HG02588 (cell line): ENCODE results near the gene PLEKHG4.

Source experiments
- ATAC-seq: cut with Tn5 transposase; IDR thresholded peaks from one replicate; pipeline ENCODE4 v1.9.1; 2021; ENCODE audit warnings: mild to moderate bottlenecking, moderate library complexity; ENCODE audit not compliant: unreplicated experiment

PLEKHG4 gene

DNA sequence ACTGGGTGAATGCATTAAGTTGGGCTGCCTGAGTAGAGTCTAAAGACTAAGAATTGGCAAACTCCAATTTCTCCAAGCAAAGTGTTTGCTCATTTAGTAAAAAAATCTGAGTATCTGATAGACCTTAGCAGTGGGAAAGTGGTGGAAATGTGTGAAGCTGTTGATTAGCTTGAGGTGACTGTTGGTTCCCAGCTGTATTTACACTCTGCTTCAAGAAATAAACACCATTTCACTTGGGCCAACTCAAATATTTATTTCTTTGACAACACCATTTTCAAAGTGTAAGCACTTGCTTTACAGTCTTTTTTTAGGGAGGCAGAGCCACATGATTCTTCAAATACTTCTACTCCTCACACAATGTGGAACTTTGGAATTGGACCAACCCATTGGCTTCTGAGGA is 38.5 kb downstream of the PLEKHG4 start:
- ATAC-seq, result no peak

DNA sequence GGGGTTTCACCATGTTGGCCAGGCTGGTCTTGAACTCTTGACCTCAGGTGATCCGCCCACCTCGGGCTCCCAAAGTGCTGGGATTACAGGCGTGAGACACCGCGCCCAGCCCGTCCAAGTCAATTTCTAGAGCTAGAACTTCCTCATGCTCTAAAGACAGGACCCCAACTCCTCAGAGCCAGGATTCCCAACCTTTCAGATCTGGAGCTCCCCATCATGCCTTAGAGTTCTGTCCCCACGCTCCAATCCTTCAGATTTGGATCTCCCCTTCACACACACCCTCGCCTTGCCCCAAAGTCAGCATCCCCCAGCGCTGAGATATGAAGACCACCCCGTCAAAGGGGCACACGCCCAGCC is 46.8 kb downstream of the PLEKHG4 start:
- no peak for ATAC-seq

DNA sequence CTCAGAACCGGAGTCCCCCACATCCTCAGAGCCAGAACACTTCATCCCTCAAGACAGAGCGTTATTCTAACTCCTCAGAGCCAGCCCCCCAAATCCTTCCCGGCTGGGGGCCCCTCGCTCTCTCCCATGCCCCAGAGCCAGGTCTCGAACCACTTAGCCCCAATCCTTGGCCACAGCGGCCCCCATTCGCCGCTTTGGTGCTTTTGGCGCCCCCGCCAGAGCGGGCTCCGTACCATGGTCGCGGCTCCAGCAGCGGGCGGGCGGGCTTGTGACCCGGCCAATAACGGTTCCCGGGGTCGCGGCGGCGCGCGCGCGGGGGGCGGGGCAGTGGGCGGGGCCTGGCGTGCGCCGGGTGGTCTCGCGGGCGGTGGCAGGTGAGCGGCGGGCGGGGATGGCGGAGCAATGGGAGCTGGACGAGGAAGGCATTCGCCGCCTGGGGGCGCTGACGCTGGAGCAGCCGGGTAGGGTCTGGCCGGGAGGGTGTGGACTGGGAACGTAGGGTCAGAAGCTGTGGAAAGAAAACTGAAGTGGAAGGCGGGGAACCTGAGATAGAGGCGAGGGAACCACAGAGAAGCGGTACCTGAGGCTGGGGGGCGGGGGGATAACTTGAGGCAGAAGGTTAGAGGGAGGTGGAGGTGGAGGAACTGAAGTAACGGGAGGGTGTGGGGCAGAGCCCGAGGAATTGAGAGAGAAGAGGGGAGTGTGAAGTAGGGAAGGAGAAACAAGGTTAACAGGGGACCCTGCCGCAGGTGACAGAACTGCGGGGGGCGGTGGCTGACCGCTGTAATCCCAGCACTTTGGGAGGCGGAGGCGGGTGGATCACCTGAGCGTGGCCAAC is 47.4 kb downstream of the PLEKHG4 start, which contains the start of the genes KCTD19 and LRRC36:
TSS of gene KCTD19 (minus strand) at position 270 of the 838 bp plus-strand sequence. CDS start at position 236, 34 bp downstream.
TSS of gene LRRC36 (plus strand) at position 344 of the 838 bp plus-strand sequence. CDS start at position 392, 48 bp downstream.
- no peak for ATAC-seq

DNA sequence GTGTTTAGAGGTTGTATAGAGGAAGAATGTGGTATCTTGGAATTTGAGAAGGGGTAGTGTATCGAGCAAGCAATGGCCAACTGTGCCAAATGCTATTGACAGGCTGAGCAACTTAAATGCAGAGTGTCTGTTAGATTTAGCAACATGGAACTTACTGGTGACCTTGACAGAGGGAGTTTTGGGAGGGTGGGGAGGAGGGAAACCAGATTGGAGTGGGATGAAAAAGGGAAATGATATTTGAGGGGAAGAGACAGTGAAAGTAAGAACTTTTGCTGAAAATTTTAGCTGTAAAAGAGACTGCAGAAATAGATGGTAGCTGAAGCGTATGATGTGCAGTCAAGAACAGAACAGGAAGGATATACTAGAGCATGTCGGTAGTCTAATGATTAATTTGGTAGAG is 48.4 kb downstream of the PLEKHG4 start:
- no peak for ATAC-seq

DNA sequence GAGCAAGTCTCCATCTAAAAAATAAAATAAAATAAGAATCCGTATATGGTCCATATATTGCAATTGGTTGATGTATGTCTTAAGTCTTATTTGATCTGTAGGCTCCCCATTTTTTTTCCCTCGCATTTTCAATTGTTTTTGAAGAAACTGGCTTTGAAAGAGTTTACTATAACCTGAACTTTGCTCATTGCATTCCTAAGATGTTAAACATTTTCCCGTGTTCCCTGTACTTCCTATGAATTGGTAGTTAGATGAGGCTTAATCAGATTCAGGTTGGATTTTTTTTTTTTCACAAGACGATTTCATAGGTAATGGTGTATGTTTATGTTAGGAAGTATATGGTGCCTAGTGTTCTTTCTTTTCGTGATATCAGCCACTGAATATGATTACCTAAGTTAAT is 50.6 kb downstream of the PLEKHG4 start:
- no peak for ATAC-seq

DNA sequence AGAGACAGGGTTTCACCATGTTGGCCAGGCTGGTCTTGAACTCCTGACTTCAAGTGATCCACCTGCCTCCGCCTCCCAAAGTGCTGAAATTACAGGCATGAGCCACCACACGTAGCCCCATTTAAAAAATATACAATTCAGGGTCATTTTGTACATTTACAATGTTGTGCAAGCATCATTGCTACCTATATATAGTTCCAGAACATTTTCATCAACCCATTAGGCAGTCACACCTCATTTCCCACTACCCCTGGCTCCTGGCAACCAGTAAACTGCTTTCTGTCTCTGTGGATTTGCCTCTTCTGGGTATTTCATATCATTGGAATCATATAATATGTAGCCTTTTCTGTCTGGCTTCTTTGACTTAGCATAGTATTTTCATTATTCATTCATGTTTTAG is 54.0 kb downstream of the PLEKHG4 start:
- ATAC-seq, result no peak

DNA sequence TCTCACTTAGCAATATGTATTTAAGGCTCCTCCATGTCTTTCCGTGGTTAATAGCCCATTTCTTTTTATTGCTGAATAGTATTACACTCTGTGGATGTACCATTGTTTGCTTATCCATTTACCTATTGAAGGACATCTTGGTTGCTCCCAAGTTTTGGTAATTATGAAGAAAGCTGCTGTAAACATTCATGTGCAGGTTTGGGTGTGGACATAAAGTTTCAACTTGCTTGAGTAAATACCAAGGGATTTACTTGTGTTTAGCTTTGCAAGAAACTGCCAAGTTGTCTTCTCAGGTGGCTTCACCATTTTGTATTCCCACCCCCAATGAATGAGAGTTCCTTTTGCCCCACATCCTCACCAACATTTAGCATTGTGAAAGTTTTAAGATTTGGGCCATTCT is 56.8 kb downstream of the PLEKHG4 start:
- ATAC-seq, result no peak

DNA sequence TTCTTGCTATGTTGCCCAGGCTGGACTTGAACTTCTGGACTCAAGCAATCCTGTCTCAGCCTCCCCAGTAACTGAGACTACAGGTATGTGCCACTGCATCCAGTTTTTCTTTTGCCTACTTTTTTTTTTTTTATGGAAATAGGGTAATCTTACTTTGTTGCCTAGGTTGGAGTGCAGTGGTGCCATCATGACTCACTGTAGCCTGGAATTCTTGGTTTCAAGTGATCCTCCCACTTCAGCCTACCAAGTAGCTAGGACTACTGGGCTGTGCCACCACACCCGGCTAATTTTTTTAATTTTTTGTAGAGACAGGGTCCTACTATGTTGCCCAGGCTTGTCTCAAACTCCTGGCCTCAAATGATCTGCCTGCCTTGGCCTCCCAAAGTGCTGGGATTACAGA is 57.3 kb downstream of the PLEKHG4 start:
- no peak for ATAC-seq
